Keratinocyte (primary cell): Measurements from ENCODE around the gene OBSL1. TPM values are rescaled to one million over a fixed set of nuclear protein-coding genes. Genes with fewer than 3 reads are reported as not detected.

Source experiments
- DNase-seq: peaks from one replicate; pipeline ENCODE4 v3.0.0-alpha.2; 2011; ENCODE audit warnings: low read depth, missing footprints, low spot score
- FAIRE-seq: peaks from 2 replicates; lab custom pipeline; 2011; peaks lifted over from hg19 to GRCh38; lab: Jason Lieb, UNC
- H2AFZ ChIP-seq: 2 replicates; pipeline ENCODE4 v1.6.0; 2012; ENCODE audit warnings: low read length, control low read depth, inconsistent platforms; ENCODE audit not compliant: control insufficient read depth
- H3K27ac ChIP-seq: 2 replicates; pipeline ENCODE4 v1.5.1; 2011; ENCODE audit warnings: low read length; ENCODE audit not compliant: control insufficient read depth, insufficient read depth
- H3K27me3 ChIP-seq: 3 replicates; pipeline ENCODE4 v1.6.0; 2011; ENCODE audit warnings: low read length; ENCODE audit not compliant: control insufficient read depth, insufficient read depth; ENCODE audit errors: extremely low read depth
- H3K36me3 ChIP-seq, 2 experiments: 2 replicates in 1 of 2; 3 replicates in 1 of 2; pipeline ENCODE4 v1.5.1; 2011; ENCODE audit warnings: low read length in 2 of 2, mild to moderate bottlenecking in 1 of 2; ENCODE audit not compliant: control insufficient read depth in 2 of 2, insufficient read depth in 2 of 2; ENCODE audit errors: extremely low read depth in 1 of 2
- H3K4me1 ChIP-seq: 3 replicates; pipeline ENCODE4 v1.5.1; 2011; ENCODE audit warnings: low read length; ENCODE audit not compliant: control insufficient read depth, insufficient read depth; ENCODE audit errors: extremely low read depth
- H3K4me2 ChIP-seq: 3 replicates; pipeline ENCODE4 v1.6.0; 2011; ENCODE audit warnings: low read depth, low read length; ENCODE audit not compliant: control insufficient read depth, insufficient read depth; ENCODE audit errors: extremely low read depth
- H3K4me3 ChIP-seq, 3 experiments: fragments of 200-600 bp in 1 of 3; sonication (generic) in 1 of 3; 2 replicates in 2 of 3; 3 replicates in 1 of 3; pipeline ENCODE4 v1.5.1; 2011 to 2016; ENCODE audit warnings: low read length in 3 of 3, mild to moderate bottlenecking in 3 of 3, control low read depth in 2 of 3, inconsistent platforms in 1 of 3, low read depth in 1 of 3, mixed read lengths in 1 of 3, mixed run types in 1 of 3, moderate library complexity in 1 of 3; ENCODE audit not compliant: control insufficient read depth in 2 of 3, insufficient read depth in 2 of 3; ENCODE audit errors: extremely low read depth in 1 of 3
- H3K79me2 ChIP-seq: 2 replicates; pipeline ENCODE4 v1.6.0; 2012; ENCODE audit warnings: low read length; ENCODE audit not compliant: control insufficient read depth, insufficient read depth
- H3K9ac ChIP-seq: 3 replicates; pipeline ENCODE4 v1.6.0; 2011; ENCODE audit warnings: low read length; ENCODE audit not compliant: control insufficient read depth, insufficient read depth; ENCODE audit errors: extremely low read depth
- H3K9me1 ChIP-seq: 3 replicates; pipeline ENCODE4 v1.6.0; 2011; ENCODE audit warnings: low read length; ENCODE audit not compliant: control insufficient read depth, insufficient read depth; ENCODE audit errors: extremely low read depth
- H3K9me3 ChIP-seq: 2 replicates; pipeline ENCODE4 v1.5.1; 2012; ENCODE audit warnings: low read depth, low read length; ENCODE audit not compliant: control insufficient read depth
- H4K20me1 ChIP-seq: 3 replicates; pipeline ENCODE4 v1.6.0; 2011; ENCODE audit warnings: low read length; ENCODE audit not compliant: control insufficient read depth, insufficient read depth; ENCODE audit errors: extremely low read depth
- EZH2 ChIP-seq: IDR thresholded peaks from one replicate; pipeline ENCODE4 v1.6.1; 2012; ENCODE audit warnings: inconsistent platforms, mild to moderate bottlenecking, low read length, moderate library complexity
- dilution Hi-C: fragments of 300-500 bp; cut with MboI; formaldehyde crosslinking; loops from one replicate; pipeline ENCODE4 v1.7.0; 2020; ENCODE audit warnings: low sequenced_read_pairs; ENCODE audit not compliant: extremely low pct_ligation_motif_present
- polyA plus RNA-seq, 5 experiments: library from polyadenylated mRNA; depleted of rRNA in 3 of 5; stranded (reverse) in 3 of 5; stranded (forward) in 1 of 5; unstranded in 1 of 5; fragments of >200 nt; gene quantifications; 1 replicate in 1 of 5; 2 replicates in 3 of 5; 3 replicates in 1 of 5; pipeline versions ENCODE4 v1.2.1 to v1.2.3, GENCODE V29; 2011 to 2012; ENCODE audit warnings: missing spikeins in 2 of 5, low read depth in 1 of 5, low replicate concordance in 1 of 5
- TF ChIP-seq, protein P1 (sequence below), 3 experiments: IDR thresholded peaks in 1 of 3; conservative IDR thresholded peaks in 1 of 3; optimal IDR thresholded peaks in 1 of 3; 2 replicates in 2 of 3; 3 replicates in 1 of 3; pipeline versions ENCODE3 to v1.5.1; 2011; ENCODE audit warnings: low read length in 3 of 3, mild to moderate bottlenecking in 3 of 3, moderate library complexity in 2 of 3, control low read depth in 1 of 3, inconsistent platforms in 1 of 3; ENCODE audit not compliant: insufficient read depth in 2 of 3; ENCODE audit errors: extremely low read depth in 1 of 3

OBSL1 gene
- polyA plus RNA-seq, 1 donor (not counting 4 experiments of a cell fraction or from before 2014, with no cell fraction given): 9.3 TPM

DNA sequence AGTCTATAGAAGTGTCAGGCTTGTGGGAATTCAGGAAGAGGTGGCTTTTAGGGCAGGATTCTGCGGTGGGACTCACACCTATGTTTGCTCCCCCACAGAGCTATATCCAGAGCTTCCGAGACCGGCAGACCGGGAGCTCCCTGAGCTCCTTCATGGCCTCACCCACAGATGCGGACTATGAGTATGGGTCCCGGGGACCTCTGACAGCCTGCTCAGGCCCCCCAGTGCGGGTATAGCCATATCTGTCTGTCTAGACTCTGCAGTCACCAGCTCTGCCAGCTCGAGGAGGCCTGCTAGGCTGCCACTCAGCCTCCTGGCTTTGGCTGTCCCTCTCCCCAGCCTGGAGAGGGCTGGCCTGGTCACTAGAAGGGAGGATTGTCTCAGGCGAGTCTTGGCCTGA lies 21.7 kb downstream of the OBSL1 start:
- Histone ChIP-seq H3K9me1 (no peaks in the 10 kb centered on the region), H3K4me3 (no peak overlapping the region), H3K36me3 (no peaks in the 10 kb centered on the region), H3K4me1 (no peaks in the 10 kb centered on the region), H3K79me2 (no peaks in the 10 kb centered on the region), H3K9me3 (no peaks in the 10 kb centered on the region), H4K20me1 (no peaks in the 10 kb centered on the region), H2AFZ (no peak overlapping the region), H3K27ac (no peak overlapping the region), H3K9ac (no peak overlapping the region), H3K4me2 (no peak overlapping the region), H3K27me3 (peaks cover 9% of the 10 kb centered on the region)
- DNase-seq: no peak
- FAIRE-seq: no peak
- TF ChIP-seq, protein P1, sequence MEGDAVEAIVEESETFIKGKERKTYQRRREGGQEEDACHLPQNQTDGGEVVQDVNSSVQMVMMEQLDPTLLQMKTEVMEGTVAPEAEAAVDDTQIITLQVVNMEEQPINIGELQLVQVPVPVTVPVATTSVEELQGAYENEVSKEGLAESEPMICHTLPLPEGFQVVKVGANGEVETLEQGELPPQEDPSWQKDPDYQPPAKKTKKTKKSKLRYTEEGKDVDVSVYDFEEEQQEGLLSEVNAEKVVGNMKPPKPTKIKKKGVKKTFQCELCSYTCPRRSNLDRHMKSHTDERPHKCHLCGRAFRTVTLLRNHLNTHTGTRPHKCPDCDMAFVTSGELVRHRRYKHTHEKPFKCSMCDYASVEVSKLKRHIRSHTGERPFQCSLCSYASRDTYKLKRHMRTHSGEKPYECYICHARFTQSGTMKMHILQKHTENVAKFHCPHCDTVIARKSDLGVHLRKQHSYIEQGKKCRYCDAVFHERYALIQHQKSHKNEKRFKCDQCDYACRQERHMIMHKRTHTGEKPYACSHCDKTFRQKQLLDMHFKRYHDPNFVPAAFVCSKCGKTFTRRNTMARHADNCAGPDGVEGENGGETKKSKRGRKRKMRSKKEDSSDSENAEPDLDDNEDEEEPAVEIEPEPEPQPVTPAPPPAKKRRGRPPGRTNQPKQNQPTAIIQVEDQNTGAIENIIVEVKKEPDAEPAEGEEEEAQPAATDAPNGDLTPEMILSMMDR (optimal IDR thresholded peaks at IDR 0.05 in 1 of 3, IDR thresholded peaks at IDR 0.05 in 1 of 3, conservative IDR thresholded peaks at IDR 0.05 in 1 of 3; ENCODE audit: extremely low read depth in 1 of 3, insufficient read depth in 2 of 3, low read length in 3 of 3): no peak
- TF ChIP-seq EZH2: no peak
- dilution Hi-C loops: no loop called here

DNA sequence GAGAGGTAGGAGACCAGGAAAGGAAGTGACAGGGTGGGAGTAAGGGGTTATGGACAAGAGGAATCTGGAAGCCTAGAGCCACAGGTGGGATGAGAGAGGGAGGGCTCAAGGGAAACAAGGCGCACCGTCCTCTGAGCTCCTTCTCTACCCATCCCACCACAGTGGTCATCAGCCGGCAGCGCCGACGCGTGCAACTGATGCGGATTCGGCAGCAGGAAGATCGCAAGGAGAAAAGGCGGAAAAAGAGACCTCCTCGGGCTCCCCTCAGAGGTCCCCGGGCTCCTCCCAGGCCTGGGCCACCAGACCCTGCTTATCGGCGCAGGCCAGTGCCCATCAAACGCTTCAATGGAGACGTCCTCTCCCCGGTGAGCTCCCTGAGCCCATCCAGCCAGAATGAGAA lies 22.3 kb downstream of the OBSL1 start:
- Histone ChIP-seq H3K36me3 (no peaks in the 10 kb centered on the region), H3K4me3 (no peak overlapping the region), H3K9ac (no peak overlapping the region), H3K9me3 (no peaks in the 10 kb centered on the region), H3K79me2 (no peaks in the 10 kb centered on the region), H3K27ac (no peak overlapping the region), H3K4me2 (no peak overlapping the region), H3K4me1 (no peaks in the 10 kb centered on the region), H3K27me3 (peaks cover 8% of the 10 kb centered on the region), H4K20me1 (no peaks in the 10 kb centered on the region), H3K9me1 (no peaks in the 10 kb centered on the region), H2AFZ (no peak overlapping the region)
- no peak for FAIRE-seq
- dilution Hi-C loops: no loop called here
- DNase-seq: no peak
- TF ChIP-seq, protein P1 (optimal IDR thresholded peaks at IDR 0.05 in 1 of 3, IDR thresholded peaks at IDR 0.05 in 1 of 3, conservative IDR thresholded peaks at IDR 0.05 in 1 of 3; ENCODE audit: extremely low read depth in 1 of 3, insufficient read depth in 2 of 3, low read length in 3 of 3): no peak
- TF ChIP-seq EZH2: no peak
